ENCODE data around the gene MST1.

- TF ChIP-seq POLR2A (IDR thresholded peaks at IDR 0.05), result no peak
- no peak for TF ChIP-seq POLR2AphosphoS5 (IDR thresholded peaks at IDR 0.05)
These were observed 43.3 kb upstream of the MST1 start for GRCh38 chr3:49732597-49732996.

All from transverse colon (tissue), 3 donors.